T follicular helper cell (primary cell): ENCODE data around the gene EIF3I.
"Not testable (repeated sequence)": the region's sequence is repeated elsewhere in the genome, so short reads cannot be mapped to it uniquely, and the experiment has no call there.

Experiments
- DNase-seq: peaks from one replicate; pipeline ENCODE4 v3.0.0-alpha.2; 2020; ENCODE audit warnings: low read depth

Gene EIF3I

GRCh38 chr1:32232558-32233304 lies 10.5 kb downstream of the EIF3I start:
- no peak for DNase-seq

DNA sequence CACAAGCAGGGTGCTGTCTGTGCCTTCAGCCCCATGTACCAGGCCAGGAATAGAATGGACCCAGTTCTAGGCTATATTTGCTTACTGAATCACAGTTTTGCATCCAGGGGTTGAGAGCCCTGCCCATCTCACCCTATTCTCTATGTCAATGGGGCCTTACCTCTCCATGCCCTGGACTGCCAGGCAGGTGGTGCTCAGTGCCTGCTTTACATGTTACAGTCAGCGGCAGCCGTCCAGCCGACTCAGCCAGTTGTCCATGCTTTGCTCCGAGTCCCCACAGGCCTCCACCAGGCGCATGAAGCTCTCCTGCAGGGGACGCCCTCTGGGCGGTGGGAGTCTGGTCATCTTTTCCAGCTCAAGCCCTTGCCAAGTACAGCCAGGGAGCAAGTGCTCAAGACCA lies 12.6 kb downstream of the EIF3I start:
- no peak for DNase-seq

DNA sequence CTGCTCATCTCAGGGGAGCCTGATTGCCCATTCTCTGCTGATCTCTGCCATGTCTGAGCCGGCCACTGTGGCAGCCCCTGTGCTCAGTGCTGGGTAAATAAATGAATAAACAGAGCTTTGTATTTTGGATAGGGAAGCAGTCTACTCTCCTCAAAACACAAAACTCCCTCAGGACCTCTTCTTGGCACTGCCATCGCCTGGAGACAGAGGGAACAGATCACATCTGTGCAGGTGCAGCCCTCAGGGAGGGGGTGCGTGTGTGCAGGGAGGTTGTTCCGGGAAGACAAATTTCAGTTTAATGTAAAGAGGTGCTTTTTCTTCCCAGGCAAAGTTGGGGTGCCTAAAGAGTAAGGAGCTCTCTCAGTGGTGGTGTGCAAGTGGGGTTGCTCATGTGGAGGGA lies 17.1 kb downstream of the EIF3I start:
- no peak for DNase-seq

GRCh38 chr1:32239790-32240139 lies 17.6 kb downstream of the EIF3I start:
- no peak for DNase-seq

DNA sequence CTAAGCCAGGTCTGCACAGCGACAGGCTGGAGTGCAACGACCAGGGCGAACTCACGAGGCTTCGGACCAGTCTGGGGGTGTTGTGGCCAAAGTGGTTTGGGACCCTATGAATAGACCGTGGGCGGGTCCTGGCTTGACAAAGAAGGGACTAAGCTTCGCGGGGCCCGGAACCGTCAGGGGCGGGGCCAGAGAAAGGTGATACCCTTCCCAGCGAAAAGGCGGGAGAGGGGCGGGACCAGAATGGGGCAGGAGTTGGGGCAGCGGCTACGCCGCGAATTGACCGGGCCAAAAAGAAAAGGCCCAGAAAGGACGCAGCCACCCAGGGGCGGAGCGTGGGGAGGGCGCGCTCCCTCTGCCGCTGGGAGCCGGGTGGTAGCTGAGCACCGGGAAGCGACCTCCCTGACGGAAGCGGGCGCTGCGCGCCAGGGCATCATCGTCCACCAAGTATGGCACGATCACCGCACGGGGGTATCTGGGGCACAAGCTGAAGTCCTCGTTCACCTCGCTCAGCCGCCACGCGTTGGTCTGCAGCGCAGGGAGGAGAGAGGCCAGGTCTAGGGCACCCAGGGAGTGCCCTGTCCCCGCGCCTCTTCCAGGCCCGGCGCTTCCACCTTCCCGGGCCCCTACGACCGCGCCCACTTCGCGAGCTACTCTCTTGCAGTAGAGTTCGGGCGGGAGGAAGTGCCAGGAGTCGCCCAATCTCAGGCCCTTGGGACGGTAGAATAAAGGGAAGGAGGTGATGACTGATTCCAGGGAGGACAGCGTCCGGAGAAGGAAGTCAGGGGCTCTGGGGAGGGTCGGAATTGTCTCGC lies 18.1 kb downstream of the EIF3I start:
- DNase-seq = peak; percentile 43

DNA sequence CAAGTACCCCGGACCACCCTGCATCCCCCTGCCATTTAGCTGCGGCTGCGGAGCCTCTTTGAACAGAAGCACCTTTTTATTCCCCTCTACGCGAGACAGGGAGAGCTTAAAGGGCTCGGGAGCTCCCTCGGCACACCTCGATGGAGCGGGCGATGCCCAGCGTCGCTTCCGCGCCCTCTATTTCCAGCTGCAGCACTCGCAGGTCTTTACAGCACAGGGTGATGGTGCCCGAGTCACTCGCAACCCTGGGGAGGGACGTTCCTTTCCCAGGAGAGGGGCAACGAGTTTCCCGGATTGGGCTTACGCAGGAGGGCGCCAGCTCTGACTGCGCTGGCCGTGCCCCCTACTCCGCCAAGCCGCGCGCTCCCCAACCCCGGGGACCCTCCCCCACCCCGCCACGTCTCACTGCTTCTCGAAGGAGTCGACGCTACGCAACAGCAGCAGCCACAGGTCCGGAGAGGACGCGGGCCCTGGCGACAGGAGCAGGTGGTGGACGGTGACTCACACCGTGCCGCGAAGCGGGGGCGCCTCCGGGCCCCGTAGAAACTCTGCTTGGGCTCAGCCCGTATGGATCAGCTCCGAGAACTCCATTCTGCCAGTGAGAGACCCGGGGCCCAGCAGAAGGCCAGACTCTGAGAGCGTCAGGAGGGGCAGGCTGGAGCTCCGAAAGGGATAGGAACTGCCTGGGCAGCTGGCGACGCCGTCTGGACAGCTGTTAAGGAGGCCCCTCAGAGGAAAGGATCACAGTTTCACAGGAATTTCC lies 19.0 kb downstream of the EIF3I start:
- no peak for DNase-seq

- DNase-seq = no peak
Measured at GRCh38 chr1:32242341-32242851, 20.2 kb downstream of the EIF3I start.

DNA sequence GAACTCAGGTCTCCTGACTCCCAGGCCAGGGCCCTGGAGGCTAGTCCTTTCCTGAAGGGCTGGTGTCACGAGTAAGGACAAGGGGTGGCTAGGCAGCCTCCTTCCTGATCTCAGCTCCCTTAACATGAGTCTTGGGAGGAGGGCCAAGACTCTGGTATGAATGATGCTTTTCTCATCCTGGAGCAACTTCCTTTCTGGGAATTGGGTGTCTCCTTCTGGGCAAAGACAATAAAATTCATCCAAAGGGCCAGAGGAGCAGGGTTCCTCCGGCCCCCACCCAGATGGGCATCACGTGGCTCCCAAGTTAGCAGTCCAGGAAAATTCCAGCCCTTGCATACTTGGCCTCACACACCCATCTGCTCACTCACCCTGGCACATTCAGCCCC lies 24.7 kb downstream of the EIF3I start, which contains the start of gene FAM167B:
FAM167B (plus strand) TSS at position 335 of the 386 bp plus-strand sequence. CDS start 200 bp downstream, outside the sequence.
- no peak for DNase-seq

GRCh38 chr1:32247452-32247851 lies 25.2 kb downstream of the EIF3I start:
- DNase-seq = no peak

GRCh38 chr1:32247983-32248889 lies 26.0 kb downstream of the EIF3I start:
- peak; percentile 61 for DNase-seq

DNA sequence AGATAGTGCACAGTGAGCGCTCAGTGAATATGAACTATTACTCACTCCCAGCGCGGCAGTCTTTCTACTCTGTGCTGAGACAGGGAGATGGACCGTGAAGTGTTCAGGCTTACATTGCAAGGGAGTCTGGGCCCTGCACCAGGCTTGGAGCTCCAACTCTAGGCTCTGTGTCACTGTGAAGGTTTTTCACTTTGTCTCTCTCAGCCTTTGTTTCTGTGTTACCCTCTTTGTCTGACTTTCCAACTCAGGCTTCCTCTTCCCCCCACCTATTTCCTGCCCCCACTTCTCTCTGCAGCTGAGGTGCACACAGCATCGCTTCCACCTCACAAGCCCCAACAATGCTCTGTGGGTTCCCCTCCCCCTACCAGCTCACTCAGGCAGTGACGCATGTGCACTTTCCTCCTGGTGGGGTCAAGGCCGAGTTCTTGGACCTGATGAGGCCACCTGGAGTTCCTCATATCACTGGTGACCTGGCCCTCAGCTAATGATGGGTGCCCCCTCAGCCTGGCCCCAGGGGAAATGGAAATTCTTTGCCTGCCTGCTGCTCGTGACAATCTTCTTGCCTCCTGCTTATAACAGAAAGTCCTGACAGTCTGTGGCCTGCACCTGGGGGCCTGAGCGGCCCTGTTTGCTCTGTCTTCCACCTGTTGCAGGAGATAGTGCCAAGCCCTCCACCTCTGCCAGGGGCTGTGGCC lies 27.8 kb downstream of the EIF3I start:
- DNase-seq = peak; percentile 79

- no peak for DNase-seq
Measured at GRCh38 chr1:32250893-32251716, 28.9 kb downstream of the EIF3I start, which contains the start of gene LCK. Gene LCK (plus strand): TSS chr1:32251265. CDS start chr1:32274330, 23,065 bp downstream.

GRCh38 chr1:32255072-32256071 lies 33.2 kb downstream of the EIF3I start:
- no peak for DNase-seq

GRCh38 chr1:32256473-32257226 lies 34.4 kb downstream of the EIF3I start:
- no peak for DNase-seq

- DNase-seq = no peak
Measured at GRCh38 chr1:32257227-32257508, 35.0 kb downstream of the EIF3I start.

DNA sequence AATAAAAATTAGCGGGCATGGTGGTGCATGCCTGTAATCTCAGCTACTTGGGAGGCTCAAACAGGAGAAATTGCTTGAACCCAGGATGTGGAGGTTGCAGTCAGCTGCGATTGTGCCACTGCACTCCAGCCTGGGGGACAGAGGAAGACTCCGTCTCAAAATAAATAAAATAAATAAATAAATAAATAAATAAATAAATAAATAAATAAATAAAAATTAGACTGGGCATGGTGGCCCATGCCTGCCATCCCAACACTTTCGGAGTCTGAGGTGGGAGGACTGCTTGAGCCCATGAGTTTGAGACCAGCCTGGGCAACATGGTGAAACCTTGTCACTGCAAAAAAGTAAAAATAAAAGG lies 41.0 kb downstream of the EIF3I start:
- not testable (repeated sequence) for DNase-seq

DNA sequence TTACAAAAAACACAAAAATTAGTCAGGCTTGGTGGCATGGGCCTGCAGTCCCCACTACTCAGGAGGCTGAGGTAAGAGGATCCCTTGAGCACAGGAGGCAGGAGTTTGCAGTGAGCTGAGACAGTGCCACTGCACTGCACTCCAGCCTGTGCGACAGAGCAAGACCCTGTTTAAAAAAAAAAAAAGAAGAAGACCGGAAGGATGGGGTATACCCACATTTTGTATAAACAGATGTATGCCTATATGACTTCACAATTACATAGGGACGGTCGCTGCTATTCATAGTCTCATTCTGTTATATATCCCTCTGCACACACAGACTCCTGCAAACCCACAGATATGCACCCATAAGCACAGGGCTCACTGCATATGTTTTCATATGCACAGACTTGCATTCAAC lies 41.5 kb downstream of the EIF3I start:
- DNase-seq = no peak

- DNase-seq = no peak
Measured at GRCh38 chr1:32265846-32266245, 43.6 kb downstream of the EIF3I start.
